Stimulated activated CD4-positive, alpha-beta T cell treated with anti-CD3 and anti-CD28 coated beads, TNF-alpha, amount 100 ng/mL, for 1 hour (primary cell): ENCODE measurements around the gene CMTM8.
A peak's percentile ranks its signal among the peaks of the same experiment; 100 is the strongest.
"Not testable (repeated sequence)": the region's sequence is repeated elsewhere in the genome, so short reads cannot be mapped to it uniquely, and the experiment has no call there.

Experiments used
- DNase-seq, 3 donors: peaks; one replicate each; pipeline ENCODE4 v3.0.0-alpha.2; 2020; ENCODE audit warnings: low read depth in 3 of 3, low spot score in 1 of 3

The CMTM8 gene

DNA sequence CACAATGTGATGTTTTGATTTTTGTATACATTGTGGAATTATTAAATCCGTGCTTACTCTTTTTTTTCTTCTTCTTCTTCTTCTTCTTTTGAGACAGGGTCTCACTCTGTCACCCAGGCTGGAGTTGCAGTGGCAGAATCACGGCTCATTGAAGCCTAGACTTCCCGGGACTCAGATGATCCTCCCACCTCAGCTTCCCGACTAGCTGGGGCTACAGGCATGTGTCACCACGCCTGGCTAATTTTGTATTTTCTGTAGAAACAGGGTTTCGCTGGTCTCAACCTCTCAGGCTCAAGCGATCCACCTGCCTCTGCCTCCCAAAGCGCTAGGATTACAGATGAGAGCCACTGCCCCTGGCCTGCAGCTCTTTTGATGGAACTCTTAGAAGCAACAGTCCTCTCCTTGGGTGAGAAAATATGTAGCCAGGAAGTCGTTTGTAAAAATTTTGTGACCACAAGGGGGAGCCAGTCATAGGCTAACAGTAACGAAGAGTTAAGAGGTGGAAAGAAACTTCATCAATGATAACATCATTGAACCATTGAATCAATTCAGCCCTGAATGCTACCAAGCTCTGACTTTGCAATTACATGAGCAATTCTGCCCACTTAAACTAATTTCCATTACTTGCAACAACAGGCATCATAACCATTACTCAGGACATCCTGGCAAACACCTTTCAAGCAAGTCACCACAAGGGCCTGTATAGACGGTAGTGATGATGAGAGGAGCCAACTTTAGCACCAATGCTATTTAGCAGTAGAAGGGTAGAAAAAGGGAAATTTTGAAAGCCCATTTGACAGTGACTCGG, 136.5 kb downstream of the CMTM8 start:
- peak in 2 of 3 donors; percentile 42 to 43 for DNase-seq

DNA sequence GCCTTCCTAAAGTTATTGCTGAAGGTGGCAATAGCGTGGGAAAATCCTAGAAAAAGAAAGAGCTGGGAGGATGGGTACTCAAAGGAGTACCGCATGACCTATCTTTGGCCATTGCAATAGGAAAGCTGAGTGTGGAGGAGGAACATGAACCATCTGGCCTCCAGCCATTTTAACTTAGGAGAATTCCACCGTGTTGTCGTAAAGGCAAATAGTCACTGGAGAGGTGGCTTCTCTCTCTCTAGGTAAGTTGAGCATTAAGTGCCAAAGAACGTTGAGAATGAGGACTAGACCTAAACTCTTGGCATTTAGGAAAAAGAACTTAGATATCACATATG, 137.1 kb downstream of the CMTM8 start:
- DNase-seq, result no peak

DNA sequence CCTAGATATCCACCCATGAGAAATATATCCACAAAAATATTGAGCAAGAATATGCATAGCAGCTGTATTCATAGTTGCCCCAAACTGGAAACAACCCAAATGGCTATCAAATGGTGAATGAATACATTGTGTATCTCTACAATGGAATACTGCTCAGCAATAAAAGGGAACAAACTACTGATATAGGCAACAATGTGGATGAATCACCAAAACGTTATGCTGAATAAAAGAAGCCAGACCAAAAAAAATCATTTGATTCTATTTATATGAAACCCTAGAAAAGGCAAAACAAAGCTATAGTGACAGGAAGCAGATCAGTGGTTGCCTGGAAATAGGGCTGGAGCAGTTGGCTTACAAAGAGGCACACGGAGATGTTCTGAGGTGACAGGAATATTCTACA, 137.6 kb downstream of the CMTM8 start:
- DNase-seq, result no peak

DNA sequence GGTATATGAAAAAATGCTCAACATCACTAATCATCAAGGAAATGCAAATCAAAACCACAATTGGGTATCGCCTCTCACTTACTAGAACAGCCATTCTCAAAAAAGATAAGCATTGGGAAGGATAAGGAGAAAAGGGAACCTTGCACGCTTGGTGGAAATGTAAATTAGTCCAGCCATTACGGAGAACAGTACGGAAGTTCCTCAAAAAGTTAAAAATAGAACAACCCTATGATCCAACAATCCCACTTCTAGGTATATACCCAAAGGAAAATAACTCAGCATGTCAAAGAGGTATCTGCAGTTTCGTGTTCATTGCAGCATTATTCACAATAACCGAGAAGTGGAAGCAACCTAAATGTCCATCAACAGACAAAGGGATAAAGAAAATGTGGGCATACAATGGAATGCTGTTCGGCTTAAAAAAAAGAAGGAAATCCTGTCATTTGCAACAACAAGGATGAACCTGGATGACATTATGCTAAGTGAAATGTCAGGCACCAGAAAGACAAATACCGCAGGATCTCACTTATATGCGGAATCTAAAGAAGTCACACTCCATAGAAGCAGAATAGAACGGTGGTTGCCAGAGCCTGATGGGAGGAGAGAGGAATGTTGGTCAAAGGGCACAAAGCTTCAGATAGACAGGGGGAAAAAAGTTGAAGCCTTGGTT, 141.5 kb downstream of the CMTM8 start:
- DNase-seq, result no peak

DNA sequence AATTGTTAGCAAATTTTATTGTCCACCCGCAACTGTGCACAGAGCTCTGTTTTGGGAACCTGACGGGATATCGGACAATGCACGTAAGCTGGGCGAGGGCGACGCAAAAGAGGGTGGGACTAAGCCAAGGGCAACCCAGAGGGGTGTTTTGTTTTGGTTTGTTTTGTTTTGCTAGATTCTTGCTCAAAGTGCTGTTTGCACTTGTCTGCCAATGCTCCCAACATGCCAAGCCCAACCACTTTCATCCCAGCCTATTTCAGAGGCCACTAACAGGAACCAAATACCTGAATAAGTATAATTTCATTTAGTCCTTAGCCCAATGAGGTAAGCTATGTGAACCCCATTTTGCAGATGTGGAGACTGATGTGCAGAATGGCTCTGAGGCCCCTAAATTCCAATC, 143.4 kb downstream of the CMTM8 start:
- no peak for DNase-seq

DNA sequence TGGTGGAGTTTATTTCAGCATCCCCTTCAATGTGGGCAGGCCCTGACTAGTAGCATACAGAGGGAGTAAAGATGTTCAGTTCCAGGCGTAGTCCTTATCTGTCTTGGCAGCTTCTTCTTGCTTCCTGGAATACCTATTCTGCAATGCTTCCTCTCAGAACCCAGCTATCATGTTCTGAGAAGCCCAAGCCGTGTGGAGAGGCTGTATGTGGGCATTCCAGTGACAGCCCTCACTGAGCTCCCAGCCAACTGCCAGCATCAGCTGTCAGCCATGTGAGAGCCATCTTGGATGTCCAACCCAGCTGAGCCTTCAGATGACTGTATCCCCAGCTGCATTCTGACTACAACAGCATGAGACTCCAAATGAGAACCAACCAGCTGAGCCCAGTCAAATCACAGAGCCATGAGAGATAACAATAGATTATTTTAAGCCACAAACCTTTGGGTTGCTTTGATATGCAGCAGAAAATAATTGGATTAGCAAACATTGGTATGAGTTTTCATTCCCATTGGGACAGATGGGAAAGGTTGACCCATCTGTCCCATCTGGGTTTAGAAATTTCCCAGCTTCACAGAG, 144.7 kb downstream of the CMTM8 start:
- DNase-seq, result no peak

DNA sequence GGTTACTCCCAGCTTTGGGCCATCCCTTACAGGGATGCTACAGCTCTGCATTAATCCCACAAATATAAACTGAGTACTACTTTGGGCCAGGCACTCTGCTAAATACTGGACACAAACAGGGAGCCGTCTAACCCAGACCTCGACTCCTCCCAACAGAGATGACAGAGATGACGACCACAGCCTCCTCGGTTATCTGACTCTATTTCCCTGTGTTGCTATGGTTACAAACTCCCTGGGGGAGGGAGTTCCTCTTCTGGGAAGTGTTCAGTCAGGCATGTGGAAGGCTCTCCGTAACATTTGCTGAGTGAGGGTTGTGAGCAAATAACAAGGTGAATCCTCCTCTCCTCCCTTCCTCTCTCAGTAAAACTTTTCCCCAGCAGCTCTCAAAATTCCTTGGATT, 146.5 kb downstream of the CMTM8 start:
- no peak for DNase-seq

DNA sequence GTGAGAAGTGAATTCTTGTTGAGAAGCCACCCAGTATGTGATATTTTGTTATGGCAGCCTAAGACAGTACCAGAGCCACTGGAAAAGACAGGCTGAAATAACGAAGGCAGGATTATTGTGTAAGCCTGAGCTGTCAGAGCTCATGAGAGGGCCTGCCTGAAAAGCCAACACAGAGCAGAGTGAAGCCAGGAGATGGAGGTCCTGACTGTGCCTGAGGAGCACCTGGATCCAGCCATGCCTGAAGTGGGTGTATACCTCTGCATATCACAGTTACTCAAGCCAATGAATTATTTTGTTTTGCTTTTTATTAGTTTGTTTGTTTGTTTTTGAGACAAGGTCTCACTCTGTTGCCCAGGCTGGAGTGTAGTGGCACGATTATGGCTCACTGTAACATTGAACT, 149.0 kb downstream of the CMTM8 start:
- no peak for DNase-seq

DNA sequence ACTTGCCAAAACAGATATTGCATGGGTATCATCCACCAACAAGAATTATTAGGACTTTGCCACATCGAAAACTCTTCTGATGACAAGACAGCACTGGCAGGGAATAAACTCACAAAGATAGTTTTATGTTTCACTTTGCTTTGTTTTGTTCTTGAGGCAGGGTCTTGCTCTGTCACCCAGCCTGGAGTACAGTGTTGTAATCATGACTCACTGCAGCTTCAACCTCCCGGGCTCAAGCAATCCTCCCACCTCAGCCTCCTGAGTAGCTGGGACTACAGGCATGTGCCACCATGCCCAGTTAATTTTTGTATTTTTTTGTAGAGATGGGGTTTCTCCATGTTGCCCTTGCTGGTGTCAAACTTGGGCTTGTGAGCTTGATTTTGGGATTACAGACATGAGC, 151.1 kb downstream of the CMTM8 start:
- not testable (repeated sequence) for DNase-seq

DNA sequence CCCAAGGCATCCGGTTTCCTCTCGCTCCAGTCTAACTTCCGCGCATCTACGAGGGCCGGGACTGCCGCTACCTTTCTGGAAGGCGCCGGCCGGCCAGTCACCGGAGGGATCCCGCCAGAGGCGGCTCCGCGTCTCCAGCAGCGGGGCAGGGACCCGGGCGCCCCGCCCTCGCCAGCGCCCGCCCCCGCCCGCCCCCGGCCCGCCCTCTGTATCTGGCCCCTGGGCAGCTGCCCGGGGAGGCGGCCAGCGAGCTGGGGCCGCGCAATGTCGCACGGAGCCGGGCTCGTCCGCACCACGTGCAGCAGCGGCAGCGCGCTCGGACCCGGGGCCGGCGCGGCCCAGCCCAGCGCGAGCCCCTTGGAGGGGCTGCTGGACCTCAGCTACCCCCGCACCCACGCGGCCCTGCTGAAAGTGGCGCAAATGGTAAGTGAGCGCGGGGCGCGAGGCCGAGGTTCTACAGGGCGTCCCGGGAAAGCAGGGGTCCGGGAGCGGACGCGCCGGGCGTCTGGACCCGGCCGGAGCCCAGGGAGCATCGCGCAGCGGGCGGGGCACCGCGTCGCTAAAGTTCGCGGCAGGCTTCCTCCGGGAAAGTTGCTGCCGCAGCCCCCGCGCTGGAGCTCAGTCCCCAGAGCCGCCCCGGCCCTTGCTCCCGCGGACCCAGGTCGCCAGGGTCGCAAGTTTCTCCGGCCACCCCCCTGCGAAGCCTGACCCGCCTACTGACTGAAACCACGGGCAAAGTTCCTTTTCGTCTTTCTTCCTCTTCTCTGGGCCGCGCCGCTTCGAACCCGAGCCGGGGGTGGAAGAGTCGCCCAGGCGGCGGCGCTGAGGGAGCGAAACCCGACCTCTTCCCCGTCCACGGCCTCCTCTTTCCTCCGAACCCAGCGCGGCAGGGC, 153.4 kb downstream of the CMTM8 start, which contains the start of gene CMTM7:
TSS of gene CMTM7 (plus strand) at position 211 of the 893 bp plus-strand sequence. CDS start at position 265, 54 bp downstream.
- peak in 1 of 3 donors; percentile 35 for DNase-seq

DNA sequence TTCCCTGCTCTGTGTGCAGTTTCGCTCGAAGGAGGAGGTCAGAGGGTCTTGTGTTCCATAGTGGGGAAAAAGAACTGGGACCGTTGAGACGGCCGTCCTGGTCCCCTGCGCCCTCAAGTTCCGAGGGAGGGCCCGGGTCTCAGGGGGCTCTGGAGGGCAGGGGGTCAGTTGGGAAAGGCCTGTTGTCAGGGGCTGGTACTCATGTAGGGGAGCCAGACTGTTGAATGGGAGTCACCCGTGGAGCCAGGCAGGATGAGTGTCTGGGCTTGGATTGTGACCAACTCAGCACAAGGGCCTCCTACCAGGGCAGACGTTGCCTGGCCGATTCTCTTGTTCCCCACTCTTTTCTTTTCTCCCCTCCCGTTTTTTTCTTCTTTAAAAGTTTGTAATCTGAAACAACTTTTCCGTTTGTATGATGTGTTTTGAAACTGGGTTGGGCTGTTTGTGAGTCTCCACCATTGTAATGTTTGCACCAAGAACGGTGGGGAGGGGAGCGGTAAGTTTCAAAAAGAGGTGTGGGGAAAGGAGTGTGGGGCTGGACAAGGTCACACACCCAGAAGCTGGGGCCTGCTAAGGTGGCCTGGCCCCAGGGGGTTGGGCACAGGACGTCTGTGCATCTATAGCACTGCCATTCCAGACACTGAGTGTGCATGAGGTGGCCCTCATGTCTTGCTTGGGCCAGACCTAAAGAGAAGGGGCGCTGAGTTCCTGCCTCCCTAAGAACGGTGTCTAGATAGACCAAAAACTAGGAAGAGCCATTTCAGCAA, 154.2 kb downstream of the CMTM8 start:
- no peak for DNase-seq

DNA sequence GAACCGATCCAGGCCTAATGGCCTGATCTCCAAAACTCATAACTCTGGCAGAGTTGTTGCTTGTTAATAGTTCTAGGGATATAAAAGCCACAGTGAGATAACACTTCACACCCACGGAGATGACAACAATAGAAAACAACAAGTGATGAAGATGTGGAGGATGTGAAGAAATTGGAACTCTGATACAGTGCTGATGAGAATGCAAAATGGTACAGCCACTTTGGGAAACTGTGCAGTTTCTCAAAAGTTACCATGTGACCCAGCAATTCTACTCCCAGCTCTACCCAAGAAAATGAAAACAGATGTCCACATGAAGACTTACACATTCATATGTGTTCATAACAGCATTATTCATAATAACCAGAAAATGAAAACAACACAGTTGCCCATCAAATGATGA, 157.0 kb downstream of the CMTM8 start:
- DNase-seq, result no peak

DNA sequence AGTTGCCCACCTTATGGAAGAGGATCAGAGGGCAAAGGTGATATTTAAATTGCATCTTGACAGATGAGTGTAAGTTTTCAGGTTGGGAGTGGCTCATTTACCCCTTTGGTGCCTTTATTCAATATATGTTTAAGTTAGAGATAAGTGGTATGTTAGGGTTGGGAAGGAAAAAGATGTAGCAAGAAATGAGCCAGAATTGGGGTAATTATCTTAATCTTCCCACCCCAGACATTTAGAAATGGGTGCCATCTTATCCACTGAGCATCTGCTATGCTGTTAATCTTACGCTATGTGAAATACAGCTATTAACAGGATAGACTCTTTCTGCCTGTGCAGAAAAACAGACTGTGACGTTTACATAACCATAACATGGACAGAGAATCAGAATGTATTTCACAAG, 159.5 kb downstream of the CMTM8 start:
- DNase-seq, result no peak

DNA sequence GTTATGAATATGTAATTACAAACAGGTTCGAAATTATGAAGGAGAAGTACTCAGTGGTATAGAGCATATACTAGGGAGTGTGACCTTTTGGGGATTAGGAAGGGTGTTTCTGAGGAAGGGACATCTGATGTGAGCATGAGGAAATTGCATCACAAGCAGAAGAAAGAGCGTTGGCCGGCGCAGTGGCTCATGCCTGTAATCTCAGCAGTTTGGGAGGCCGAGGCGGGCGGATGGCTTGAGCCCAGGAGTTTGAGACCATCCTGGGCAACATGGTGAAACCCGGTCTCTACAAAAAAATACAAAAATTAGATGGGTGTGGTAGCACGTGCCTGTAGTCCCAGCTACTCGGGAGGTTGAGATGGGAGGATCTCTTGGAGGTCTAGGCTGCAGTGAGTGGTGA, 160.1 kb downstream of the CMTM8 start:
- DNase-seq, result no peak

DNA sequence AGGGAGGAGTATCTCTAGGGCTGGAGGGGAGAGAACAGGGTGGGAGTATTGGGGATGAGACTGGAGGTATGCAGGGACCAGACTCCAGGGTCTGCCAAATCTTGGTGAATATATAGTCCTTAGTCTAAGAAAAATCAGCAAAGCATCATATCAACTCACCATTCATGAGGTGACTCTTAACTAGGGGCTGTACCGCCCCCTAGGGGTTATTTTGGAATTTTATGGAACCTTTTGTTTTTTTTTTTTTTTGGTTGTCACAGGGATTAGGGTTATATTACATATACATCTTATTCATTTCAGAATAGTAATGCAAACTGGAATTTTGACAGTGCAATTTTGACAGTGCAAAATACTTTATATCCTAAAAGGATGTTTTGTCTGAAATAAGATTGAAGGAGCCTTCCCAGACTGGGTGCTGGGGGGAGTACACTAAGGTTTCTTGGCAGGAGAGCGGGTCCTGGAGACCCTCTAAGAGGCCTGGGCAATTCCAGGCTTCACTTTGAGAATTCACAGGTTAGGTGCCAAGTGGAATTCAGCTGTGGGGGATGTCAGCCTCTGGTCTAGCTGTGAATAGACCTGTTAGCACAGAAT, 160.6 kb downstream of the CMTM8 start:
- no peak for DNase-seq

DNA sequence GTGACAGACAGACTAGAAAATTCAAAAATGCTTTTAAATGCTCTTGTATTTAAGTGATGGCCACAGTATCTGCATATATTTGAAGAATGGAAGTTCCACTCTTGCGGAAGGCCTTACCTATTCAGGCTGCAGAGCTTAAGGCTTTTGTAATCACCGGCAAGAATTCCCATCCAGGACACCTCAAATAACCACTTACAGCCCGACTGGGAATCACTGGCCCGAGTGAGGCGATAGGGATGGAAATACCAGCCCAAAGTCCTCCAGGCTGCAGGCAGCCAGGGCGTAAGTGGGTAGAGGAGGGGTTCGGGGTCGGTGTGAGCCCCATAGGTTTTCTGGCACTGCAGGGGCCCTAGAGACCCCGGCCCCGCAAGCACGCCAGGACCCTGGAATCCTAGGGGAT, 162.6 kb downstream of the CMTM8 start:
- DNase-seq, result no peak

DNA sequence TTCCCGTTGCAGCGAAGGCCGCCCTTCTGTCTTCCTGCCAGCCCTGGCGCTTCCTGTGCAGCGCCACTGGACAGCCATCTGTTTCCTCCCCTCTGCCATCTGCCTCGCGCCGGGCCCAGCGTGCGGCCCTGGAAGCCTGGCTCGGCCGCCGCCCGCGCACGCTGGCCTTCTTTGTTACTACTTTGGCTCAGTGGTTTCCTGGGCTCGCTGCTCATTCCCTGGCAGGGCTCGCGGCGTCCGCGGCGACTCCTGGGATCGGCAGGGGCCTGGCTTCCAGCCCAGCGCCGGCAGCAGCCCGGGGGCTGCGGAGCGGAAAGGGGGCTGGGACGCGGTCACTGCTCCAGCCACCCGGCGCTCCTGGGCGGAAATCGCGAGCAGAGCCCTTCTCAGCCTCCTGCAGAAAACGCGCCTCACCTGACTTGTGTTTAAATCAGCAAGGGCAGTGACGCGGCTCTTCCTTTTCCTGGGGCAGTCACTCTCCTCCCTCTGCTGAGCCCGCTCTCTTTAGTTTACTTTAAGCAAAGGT, 163.1 kb downstream of the CMTM8 start:
- peak in 1 of 3 donors; percentile 32 for DNase-seq

DNA sequence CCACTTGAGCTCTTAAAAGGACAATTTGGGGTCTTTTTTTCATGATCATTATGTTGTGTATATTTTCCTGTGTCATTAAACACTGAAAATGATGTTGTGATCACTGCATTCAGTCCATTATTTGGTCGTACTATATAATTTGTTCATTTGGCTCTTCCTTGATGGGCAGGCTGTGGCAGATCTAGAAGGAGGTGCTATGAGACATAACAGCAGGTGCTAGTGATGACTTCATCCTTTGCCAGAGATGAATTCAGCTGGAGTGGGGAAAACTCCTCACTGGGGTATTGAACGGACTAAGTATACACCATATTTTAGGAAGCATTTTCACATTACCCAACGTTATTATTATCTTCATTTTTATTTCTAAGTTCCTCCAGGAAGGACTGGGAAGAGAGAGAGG, 165.2 kb downstream of the CMTM8 start:
- DNase-seq, result no peak

DNA sequence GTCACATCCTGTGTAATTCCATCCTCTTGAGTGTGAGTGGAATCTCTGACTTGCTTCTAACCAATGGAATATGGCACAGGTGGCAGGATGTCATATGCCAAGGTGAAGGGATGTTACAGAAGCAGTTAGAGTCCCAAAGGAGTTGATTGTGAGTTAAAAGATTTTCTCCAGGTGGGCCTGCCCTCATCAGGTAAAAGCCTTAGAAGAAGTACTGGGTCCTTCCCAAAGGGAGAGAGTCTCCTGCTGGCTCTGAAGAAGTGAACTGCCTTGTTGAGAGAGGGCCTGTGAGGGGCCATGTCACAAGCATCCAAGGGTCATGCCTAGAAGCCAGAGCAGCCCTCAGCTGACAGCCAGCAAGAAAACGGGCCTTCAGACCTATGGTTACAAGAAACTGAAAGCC, 166.2 kb downstream of the CMTM8 start:
- DNase-seq, result no peak

DNA sequence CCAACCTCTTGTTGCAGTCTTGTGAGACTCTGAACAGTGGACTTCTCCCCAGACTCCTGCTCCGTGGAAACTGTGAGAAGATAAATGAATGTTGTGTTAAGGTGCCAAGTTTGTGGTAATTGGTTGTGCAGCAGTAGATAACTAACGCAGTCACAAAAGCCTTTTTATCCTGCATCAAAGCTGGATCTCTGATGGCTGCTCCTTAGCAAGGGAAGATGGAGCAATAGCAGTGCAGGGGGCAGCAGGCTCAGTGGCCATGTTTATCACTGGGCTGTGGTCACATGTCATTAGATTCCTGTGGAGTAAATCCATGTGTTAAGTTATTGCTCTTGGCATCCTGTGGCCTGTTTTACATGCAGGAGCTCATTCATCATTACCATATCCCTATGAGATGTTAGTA, 166.7 kb downstream of the CMTM8 start:
- no peak for DNase-seq
